Thyroid gland (tissue), 4 donors: ENCODE measurements around the gene PLAC8.

ENCODE experiments used
- POLR2A ChIP-seq, 2 donors: fragments of 450-650 bp; IDR thresholded peaks; one replicate each; pipeline ENCODE4 v1.6.1; 2017; ENCODE audit warnings: antibody characterized with exemption in 2 of 2, mild to moderate bottlenecking in 2 of 2, moderate library complexity in 1 of 2
- TF ChIP-seq, protein P1 (sequence below), 6 experiments: fragments of 200-600 bp in 3 of 6; fragments of 450-650 bp in 3 of 6; sonication (generic) in 3 of 6; IDR thresholded peaks; one replicate each; pipeline ENCODE4 v1.5.1; 2016 to 2019; ENCODE audit warnings: antibody characterized with exemption in 6 of 6, mild to moderate bottlenecking in 2 of 6, inconsistent platforms in 1 of 6, moderate library complexity in 1 of 6

DNA sequence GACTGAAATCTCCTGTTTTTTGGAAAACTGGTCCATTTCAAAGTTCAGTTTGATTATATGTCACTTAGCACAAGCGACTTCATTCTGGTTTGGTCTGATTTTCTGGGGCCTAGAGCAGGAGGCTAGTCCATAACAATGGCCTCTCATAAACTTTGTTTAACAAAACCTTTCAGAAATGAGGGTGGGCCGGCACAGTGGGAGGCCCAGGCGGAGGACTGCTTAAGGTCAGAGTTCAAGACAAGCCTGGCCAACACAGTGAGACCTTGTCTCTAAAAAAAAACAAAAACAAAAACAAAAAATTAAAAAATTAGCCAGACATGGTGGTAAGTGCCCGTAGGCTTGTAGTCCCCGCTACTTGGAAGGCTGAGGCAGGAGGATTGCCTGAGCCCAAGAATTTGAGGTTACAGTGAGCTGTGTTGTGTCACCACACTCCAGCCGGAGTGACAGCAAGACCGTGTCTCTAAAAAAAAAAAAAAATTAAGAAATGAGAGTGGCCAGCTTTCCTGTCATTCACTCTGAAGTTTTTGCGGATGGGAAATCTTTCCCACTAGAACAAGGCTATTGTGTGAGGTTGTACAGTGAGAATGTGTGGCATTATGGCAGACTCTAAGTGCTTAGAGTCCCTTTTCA is 1.2 kb upstream of the PLAC8 start:
- TF ChIP-seq, protein P1, sequence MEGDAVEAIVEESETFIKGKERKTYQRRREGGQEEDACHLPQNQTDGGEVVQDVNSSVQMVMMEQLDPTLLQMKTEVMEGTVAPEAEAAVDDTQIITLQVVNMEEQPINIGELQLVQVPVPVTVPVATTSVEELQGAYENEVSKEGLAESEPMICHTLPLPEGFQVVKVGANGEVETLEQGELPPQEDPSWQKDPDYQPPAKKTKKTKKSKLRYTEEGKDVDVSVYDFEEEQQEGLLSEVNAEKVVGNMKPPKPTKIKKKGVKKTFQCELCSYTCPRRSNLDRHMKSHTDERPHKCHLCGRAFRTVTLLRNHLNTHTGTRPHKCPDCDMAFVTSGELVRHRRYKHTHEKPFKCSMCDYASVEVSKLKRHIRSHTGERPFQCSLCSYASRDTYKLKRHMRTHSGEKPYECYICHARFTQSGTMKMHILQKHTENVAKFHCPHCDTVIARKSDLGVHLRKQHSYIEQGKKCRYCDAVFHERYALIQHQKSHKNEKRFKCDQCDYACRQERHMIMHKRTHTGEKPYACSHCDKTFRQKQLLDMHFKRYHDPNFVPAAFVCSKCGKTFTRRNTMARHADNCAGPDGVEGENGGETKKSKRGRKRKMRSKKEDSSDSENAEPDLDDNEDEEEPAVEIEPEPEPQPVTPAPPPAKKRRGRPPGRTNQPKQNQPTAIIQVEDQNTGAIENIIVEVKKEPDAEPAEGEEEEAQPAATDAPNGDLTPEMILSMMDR (IDR thresholded peaks at IDR 0.05) = no peak
- TF ChIP-seq POLR2A (IDR thresholded peaks at IDR 0.05) = no peak
